Measurements from ENCODE around the gene ABR.

ABR gene

DNA sequence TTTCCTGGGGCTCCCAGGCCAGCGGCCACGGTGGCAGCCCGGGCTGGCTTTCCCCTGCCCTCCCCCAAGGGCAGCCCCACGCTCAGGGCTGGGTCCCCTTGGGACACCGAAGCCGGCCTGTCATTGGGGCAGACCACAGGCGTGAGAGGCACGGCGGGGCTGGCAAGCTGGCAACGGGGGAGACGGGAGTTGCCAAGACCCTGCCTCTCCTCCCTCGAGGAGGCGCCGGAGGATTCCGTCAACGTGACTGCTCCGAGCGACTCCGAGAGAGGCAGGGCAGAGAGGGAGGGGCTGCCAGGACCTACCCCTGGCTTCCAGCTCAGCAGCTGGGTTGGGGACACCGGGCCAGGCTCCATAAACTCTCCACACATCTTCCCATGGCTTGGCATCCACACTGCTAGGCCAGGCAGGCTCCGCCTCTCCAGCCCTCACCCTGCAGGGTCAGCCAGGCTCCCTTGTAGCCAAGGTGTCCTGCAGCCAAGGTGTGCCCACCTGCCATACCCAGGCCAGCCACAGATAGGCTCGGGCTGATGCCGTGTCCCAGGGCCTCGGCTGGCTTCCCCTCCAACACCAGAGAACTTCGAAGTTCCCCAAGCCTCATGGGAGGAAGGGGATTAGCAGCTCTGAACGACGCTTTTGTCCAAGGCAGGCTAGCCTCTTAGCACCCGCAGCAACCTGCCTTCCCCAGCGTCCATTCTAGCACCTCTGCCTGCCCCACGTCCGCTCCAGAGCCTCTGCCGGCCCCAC is 157.3 kb downstream of the ABR start:
- DNase-seq, result no peak

DNA sequence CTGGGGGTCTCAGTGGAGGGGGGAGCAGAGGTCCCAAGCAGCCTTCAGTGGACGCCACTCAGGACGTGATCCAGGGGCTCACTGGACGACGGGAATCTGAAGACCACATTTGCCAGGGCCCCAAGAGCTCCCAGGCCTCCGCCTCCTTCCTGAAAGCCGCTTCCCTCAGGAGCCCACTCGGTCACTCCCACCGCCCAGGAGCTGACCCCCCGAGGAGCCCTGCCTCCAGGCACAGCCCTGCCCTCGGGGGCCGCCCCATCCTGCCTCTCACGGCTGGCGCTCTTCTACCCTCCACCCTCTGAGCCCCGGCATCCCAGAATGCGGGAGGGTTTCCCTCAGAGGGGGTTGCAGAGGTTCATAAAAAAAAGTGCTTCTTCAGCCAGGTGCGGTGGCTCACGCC is 158.6 kb downstream of the ABR start:
- no peak for DNase-seq

DNA sequence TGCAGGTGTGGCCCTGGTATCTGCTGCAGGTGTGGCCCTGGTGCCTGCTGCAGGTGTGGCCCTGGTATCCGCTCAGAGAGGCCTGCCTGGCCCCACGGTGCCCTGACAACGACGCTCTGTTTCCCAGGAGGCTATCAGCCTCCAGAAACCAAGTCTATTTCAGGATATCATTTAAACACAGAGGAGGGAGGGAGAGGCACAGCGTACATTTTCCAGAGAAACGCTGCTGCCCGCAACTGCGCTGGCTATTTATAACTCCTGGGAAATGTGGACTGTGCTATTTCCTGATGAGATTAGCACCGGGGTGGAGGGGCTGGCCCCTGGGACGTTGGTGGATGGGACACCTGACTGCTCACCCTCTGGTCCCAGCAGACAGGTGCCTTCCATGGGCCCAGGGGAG is 160.3 kb downstream of the ABR start:
- no peak for DNase-seq

DNA sequence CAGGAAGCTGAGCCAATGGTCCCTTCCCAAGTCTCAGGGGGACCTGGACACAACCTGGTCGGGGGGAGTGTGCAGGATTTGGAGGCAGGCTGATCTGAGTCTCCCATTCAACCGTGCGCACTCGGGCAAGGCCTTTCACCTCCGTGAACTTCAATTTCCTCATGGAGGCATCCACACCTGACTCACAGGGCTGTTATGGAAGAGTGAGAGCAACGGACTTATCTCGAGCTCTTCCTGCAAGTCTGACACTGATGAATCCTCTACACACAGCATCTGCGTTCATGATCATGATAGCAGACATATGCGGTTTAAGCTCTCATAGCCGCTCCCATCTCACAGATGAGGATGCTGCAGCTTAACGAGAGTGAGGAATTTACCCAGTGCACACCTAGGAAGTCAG is 161.2 kb downstream of the ABR start:
- no peak for DNase-seq

DNA sequence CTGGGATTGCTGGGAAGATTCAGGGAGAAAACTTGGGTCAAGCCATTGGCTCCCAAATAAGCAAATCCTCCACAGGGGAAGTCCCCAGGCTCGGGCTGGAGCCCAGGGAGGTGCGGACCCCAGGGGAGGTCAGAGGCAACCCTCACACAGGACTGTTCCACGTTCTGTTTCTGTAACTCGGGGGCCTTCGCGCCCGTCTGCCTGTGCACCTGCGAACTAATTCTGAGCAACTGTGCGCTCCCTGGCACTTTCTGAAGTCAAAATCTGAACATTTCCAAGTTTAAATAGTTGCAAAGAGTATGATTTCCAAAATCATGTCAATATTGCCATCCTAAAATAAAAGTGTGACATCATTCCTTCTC is 166.1 kb downstream of the ABR start:
- DNase-seq, result no peak

DNA sequence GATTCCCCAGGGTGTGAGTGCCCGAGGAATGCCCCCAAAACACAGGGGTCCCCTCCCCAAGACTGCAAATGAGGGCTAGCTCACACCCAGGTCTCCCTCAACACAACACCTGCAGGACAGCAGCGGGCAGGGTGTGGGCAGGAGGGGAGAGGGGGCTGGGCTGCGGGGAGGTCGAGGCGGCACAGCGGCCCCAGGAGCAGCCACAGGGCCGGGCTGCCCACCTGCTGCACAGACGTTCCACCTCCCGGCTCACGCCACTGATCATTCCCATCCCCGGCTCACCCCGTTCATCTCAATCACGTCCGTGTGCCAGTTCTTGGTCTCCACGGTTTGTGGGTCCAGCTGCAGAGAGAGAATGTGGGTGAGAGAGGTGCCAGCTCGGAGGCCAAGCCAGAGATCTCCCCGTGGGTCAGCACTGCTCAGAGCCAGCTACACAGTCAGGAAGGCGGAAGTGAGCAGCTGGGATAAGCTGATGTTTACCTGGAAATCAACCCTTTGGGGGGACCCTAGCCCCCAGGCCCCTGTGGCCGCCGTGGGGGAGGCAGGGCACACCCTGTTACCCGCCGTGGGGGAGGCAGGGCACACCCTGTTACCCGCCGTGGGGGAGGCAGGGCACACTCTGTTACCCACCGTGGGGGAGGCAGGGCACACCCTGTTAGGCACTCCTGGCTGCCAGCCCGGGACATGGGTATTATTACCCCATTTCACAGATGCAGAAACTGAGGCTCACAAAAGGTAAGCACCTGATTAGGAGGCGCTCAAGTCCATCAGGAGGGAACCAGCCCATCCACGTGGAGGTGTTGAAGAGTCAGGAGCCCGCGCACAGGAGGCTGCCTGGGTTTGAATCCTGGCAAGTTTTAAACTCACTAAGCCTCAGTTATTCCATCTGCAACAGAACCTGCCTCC is 166.7 kb downstream of the ABR start:
- DNase-seq, result no peak

DNA sequence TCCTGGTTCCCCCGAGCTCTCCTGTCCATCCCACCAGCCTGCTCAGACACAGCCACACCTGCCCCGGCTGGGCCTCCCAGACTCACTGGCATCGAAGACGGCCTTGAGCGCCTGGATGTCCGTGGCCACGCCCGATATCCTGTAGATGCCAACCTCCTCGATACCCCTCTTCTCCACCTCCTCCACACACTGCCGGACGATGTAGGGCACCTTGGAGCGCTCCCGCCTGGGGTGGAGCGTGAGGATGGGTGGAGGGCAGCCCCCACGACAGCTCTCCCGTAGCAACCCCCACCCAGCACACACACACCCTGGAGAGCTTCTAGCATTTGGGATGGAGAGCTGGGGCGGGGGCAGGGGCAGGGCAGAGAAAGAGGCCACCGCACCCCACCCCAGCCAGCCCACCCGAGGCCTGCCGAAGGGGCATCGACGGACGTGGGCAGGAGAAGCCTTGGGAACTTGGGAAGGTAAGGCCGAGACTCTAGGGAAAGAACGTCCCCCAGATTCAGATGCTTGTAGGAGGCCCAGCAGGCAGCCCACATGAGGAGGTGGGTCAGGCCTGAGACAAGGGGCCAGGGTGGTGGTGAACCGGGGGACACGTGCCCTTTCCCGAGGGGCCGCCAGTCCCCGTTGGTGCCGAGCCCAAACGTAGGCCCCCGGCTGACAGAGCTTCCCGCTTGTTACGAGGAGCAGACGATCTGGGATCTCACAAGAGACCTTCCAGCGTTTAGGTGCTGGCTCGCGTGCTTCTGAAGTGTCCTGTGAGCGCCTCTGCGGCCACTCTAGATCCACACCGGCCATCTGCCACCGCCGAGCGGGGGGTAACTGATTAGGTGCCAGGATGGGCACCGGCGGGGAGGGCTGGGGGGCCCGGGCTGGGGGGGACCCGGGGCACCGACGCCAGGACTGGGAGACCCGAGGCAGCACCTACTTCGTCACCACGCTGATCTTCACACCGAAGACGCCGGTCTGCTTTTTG is 167.7 kb downstream of the ABR start:
- DNase-seq, result no peak

DNA sequence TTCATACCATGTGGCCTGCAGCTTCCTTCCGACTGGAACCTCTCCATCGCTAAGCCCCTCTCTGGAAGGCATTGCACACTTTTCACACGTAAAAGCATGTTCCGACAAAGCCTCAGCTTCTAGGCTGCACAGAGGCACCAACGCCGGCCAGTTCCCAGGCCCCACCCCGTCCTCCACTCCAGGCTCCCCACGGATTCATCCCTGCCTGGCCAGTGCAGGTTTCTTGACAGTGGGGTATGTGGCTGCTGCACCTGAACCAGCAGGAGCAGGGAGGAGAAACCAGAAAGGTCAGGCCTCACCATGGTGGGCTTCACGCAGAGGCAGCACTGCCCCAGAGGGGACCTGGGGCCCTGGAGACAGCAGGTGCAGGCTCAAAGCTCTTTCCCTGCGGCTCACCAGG is 168.6 kb downstream of the ABR start:
- DNase-seq, result no peak

DNA sequence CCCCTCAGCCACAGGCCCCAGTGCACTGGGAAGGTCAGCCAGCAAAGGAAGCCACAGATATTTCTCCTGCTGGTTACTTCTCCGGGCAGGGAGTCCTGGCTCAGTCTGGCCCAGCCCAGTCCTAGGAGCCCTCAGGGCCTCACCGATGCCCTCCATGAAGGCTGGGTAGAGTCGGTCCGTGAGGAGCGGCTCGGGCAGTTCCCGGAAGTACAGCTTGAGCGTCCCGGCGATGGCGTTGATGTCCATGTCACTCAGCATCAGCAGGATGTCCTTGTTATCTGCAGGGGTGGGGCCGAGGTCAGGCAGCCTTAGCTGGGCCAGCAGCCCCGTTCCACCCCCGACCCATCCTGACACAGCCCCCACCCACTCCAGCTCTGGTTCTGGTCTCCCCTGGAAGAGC is 169.2 kb downstream of the ABR start:
- no peak for DNase-seq

DNA sequence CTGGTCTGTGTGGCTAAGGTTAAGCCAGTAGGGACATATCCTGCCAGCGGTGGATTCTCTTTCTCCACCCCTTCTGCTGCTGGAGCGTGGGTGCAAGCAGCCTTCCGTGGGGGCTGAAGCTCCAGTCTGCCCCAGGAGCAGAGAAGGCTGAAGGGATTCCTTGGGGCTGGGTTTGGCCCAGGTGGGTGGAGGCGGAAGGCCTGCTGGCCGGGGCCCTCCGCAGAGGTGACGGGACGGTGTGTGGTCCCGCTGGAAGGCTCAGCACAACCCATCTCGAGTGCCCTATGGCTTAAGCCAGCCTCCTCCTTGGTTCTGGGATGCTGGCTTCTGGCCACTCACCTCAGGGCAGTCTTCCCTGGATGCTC is 169.7 kb downstream of the ABR start:
- no peak for DNase-seq

DNA sequence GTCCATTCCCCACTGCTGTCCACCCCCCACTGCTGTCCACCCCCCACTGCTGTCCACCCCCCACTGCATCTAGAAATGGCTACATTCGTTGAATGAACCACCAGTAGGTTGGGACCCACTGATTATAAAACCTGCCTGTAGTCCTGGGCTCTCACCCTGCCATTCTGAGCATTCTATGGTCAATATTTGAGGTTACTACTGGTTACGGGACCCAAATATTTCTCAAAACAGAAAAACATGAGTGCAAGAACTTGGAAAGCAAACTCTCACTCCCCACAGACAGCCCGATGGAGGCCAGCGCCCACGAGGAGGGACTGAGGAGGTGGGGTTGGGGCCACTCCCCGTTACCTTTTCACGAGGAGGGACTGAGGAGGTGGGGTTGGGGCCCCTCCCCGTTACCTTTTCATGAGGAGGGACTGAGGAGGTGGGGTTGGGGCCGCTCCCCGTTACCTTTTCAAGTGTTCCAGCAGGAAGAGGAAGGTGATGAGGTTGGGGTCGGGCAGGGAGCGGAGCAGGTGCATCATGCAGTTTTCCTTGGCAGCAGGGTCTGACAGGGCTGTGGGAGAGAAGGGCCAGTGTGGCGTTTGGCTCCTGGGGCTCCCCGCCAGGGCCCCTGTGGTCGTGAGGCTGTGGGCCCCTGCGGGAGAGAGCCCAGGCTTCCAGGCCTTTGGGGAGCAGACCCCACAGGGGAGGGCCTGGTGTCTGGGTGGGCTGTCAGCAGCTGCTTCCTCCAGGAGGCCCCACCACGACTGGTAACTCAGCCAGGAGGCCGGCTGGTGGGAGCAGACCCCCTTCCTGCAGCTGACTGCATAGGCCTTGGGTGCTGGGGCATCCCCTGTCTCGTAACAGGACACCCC is 170.3 kb downstream of the ABR start:
- no peak for DNase-seq

DNA sequence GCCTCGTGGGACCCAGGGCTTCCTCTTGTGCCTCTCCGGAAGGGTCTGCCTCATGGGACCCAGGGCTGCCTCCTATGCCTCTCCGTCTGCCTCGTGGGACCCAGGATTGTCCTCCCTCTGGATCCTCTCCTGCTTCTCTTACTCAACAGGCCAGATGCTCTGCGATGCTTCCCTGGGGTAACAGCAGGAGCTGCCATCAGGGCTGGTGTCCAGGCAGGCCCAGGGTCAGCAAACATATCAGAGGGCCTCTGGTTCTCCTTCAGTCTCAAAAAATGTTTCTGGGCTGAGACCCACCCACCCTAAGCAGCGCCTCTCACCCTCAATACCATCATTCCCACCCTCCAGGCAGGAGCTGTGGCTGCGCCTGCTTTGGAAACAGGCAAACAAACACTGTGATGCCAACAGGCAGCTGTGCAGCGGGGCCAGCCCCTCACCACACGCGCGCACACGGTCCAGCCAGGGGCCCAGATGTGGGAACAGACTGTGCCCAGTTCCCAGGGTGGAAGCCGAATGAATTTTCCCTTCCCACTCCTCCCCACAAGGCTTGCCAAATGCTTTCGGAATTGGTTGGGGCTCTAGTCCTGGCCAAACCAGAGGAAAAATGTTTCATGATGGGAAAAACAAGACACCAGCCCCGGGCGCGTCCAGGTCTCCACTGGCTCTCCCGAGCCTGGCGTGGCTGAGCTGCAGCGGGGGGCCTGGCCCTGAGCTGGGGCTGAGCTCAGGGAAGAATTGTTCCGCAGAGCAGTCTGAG is 171.6 kb downstream of the ABR start:
- DNase-seq, result no peak

DNA sequence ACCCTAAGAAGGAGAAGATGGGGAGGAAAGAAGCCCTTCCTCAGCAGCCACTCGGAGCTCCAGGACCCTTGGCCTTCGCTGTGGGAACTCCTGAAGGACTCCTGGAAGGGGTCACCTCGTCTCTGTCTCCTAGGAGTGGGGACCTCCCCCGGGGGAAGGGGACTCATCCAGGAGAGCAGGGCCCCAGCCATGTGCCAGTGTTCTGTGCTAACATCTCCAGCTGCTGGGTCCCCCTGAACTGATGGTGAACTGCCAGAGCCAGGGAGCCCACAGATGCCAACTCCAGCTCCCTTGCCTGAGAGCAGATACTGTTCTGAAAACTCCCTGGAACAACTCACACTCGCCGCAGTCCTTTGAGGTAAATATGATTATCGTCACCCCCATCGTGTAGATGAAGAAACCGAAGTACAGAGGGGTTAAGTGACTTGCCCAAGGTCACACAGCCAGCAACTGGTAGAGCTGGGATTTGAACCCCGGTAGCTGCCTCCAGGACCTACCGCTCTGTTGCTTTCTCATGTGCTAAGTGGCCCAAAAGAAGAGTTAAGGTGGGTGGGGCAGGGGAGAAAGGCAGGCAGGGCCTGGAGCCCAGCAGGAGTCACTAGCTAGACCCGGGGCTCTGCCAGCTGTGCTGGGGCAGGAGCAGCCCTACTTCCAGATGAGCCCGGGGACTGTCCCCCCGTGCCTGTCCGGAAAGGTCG is 172.3 kb downstream of the ABR start:
- no peak for DNase-seq

DNA sequence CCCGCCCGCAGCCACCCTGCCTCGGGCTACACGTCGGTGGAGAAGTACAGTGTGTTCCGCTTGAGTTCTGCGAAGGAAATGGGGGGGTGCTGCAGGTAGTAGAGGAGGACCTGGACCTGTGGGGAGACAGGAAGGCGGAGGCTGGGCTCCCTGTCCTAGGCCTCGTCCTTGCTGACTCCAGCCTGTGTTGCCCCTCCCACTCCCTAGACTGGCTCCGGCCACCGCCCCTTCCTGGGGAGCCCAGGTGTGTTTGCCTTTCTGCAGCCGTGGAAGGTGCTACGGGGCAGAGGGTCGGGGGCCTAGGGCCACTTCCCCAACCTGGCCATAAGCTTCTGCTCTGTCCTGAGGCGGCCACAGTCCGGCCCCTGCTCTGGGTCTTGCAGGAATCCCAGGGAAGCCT is 173.7 kb downstream of the ABR start:
- no peak for DNase-seq

DNA sequence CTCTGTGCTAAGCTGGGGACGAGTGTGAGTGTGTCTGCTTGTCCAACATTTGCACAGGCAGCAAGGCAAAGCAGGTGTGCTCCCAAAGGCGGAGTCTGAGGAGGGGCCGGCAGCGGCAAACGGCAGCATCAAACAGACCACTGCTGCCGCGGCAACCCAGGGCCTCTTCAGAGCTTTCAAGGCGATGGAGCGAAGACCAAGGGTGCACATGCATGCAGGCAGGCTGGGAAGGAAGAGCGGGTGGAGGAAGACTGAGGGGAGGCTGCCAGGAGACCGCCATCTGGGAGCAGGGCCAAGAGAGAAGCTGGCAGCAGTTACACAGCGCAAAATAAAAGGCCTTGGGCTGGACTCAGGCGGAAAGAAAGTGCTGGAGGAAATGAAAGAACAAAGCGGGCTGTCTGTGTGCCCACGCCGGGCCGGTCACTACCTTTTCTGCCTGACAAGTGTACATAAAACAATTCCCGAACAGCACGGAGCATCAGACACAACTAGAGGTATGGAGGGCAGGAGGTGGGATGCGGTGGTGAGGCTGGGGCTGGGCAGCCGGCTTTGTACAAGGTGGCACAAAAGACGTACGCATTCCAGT is 174.3 kb downstream of the ABR start:
- no peak for DNase-seq

DNA sequence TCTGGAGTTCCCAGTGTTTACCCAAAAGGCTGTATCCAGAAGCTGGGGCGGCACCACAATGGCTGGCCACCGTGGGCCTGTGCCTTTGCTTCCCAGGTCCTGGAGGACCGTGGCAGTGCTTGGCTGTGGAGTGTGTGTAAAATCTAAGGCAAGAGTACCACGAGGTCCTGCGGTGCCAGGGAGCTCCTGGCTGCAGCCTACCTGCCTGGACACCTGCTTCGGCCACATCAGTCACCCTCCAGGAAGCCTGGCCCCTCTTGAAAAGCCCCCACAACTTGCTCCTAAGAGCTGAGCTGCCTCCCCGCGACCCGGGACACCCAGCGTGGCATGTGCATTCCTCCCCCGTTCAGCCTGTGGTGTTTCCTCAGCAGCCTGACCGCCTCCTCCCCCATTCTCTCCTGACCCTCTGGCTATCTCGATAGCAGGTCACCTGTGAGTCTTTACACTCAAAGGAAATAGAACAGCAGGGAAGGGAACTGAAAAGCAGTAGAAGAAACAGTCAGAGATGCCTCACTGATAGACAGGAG is 174.9 kb downstream of the ABR start:
- DNase-seq, result no peak

DNA sequence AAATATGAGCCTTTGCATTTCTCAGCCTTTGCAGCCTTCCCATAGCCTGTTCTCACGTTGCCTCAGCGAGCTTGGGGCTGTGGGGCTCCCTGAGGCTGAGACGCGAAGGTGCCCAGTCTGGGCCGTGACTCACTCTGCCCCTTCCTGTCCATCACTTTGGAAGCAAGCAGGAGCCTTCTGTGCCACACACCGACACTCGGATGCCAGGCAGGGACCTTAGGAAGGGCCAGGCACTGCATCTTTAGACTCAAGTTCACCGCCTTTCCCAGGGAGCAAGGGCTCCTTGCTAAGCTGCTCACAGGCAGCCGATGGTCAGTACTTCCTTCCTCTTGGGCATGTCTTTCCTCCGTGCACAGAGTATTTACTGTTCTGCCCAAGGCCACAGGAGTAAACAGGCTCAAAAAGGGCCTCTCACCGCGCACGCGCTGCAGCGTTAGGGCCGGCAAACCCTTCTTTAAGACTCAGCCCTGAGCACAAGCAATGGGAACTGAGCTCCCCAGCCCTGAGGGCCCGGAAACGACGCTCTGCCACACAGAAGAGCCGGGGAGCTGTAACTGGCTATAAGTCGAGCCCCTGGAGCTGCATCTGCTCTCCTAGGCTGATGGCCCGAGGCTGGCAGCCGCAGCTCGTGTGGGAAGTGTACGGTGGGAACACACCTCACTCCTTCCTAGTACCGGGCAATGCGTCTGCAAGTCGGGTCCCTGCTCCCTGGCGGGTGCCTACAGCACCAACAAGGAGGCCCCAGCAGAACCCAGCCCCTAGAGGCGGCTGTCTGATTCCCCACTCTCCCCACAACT is 175.6 kb downstream of the ABR start:
- no peak for DNase-seq

DNA sequence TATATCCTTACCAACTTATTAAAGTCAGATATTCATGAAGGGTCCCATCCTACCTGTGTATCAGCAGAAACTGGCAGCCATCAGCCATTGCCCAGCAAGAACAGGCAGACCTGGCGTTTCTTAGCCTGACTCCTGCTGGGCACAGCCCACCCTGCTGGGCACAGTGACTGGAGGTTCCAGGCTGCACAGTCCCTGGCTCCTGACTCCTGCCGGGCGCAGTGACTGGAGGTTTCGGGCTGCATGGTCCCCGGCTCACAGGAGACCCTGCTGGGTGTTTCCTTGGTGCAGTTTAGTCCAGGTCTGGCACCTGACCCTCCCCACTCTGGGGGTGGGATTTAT is 176.2 kb downstream of the ABR start:
- DNase-seq, result no peak

DNA sequence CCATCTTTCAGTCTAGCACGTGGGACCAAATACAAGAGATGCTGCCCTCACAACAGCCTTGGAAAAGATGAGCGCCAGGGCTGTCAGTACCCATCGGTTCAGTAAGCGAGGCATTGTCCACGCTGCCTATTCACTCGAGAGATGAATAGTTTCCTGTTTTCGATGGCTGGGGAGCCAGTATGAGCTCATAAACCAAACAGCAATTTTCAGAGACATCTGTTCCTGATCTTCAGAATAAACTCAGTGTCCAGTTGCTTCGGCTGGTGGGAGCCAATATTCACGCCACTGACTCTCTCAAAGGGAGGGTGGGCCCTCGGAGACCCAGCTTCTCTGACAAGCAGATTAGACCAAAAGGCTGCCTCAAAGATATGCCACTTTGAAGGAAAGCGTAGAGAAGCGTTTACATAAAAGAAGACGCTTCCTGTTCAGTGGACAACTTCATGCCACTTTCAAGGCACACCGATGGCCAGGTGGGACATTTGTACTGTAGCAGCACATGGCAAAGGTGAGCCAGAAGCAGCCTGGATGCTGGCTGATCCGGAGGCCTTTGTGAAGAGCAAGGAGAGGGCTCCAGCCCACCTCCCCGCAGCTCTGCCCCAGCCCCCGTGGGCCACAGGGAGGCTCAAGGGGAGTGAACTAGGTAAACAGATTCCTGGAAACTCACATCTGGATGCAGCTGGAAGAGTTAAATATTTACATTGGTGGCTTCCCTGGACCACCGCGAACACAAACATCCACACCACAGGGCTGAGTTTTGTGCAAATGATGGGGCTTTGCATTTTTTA is 176.8 kb downstream of the ABR start:
- DNase-seq, result no peak
